Measurements from ENCODE around the gene DCBLD2.

DCBLD2 gene

GRCh38 chr3:98829246-98829832 is 72.2 kb downstream of the DCBLD2 start:
- no peak for DNase-seq (ENCODE audit: low spot score)

GRCh38 chr3:98827221-98827920 is 74.1 kb downstream of the DCBLD2 start:
- no peak for DNase-seq (ENCODE audit: low spot score)

- DNase-seq (ENCODE audit: low spot score): no peak
Observed at GRCh38 chr3:98826126-98826525, 75.4 kb downstream of the DCBLD2 start.

GRCh38 chr3:98824256-98824655 is 77.2 kb downstream of the DCBLD2 start:
- DNase-seq (ENCODE audit: low spot score): no peak

GRCh38 chr3:98823791-98824190 is 77.7 kb downstream of the DCBLD2 start:
- DNase-seq (ENCODE audit: low spot score): no peak

GRCh38 chr3:98821063-98821462 is 80.4 kb downstream of the DCBLD2 start:
- no peak for DNase-seq (ENCODE audit: low spot score)

GRCh38 chr3:98817547-98818041 is 83.9 kb downstream of the DCBLD2 start:
- peak; percentile 72 for DNase-seq (ENCODE audit: low spot score)

- DNase-seq (ENCODE audit: low spot score): no peak
Observed at GRCh38 chr3:98814817-98815420, 86.6 kb downstream of the DCBLD2 start.

- DNase-seq (ENCODE audit: low spot score): peak; percentile 76
Observed at GRCh38 chr3:98812851-98813374, 88.6 kb downstream of the DCBLD2 start.

- no peak for DNase-seq (ENCODE audit: low spot score)
Observed at GRCh38 chr3:98811048-98811447, 90.4 kb downstream of the DCBLD2 start.

- no peak for DNase-seq (ENCODE audit: low spot score)
Observed at GRCh38 chr3:98809557-98809956, 91.9 kb downstream of the DCBLD2 start.

- no peak for DNase-seq (ENCODE audit: low spot score)
Observed at GRCh38 chr3:98808071-98808470, 93.4 kb downstream of the DCBLD2 start.

- no peak for DNase-seq (ENCODE audit: low spot score)
Observed at GRCh38 chr3:98807561-98807960, 93.9 kb downstream of the DCBLD2 start.

- no peak for DNase-seq (ENCODE audit: low spot score)
Observed at GRCh38 chr3:98807011-98807410, 94.5 kb downstream of the DCBLD2 start.

- DNase-seq (ENCODE audit: low spot score): no peak
Observed at GRCh38 chr3:98806521-98806920, 95.0 kb downstream of the DCBLD2 start.

- DNase-seq (ENCODE audit: low spot score): no peak
Observed at GRCh38 chr3:98805571-98805970, 95.9 kb downstream of the DCBLD2 start.

GRCh38 chr3:98801043-98801747 is 100.3 kb downstream of the DCBLD2 start:
- no peak for DNase-seq (ENCODE audit: low spot score)

GRCh38 chr3:98800401-98800800 is 101.1 kb downstream of the DCBLD2 start:
- DNase-seq (ENCODE audit: low spot score): no peak

GRCh38 chr3:98799479-98799878 is 102.0 kb downstream of the DCBLD2 start:
- DNase-seq (ENCODE audit: low spot score): no peak

- DNase-seq (ENCODE audit: low spot score): no peak
Observed at GRCh38 chr3:98798820-98799219, 102.7 kb downstream of the DCBLD2 start.

- DNase-seq (ENCODE audit: low spot score): no peak
Observed at GRCh38 chr3:98797905-98798304, 103.6 kb downstream of the DCBLD2 start.

GRCh38 chr3:98796334-98796733 is 105.2 kb downstream of the DCBLD2 start:
- no peak for DNase-seq (ENCODE audit: low spot score)

All from kidney capillary endothelial cell (primary cell).